GM21423 (cell line): ENCODE results near the gene LIPG.

ENCODE experiments used
- ATAC-seq: cut with Tn5 transposase; IDR thresholded peaks from one replicate; pipeline ENCODE4 v1.9.1; 2021; ENCODE audit warnings: mild to moderate bottlenecking, moderate library complexity; ENCODE audit not compliant: unreplicated experiment

The LIPG gene

DNA sequence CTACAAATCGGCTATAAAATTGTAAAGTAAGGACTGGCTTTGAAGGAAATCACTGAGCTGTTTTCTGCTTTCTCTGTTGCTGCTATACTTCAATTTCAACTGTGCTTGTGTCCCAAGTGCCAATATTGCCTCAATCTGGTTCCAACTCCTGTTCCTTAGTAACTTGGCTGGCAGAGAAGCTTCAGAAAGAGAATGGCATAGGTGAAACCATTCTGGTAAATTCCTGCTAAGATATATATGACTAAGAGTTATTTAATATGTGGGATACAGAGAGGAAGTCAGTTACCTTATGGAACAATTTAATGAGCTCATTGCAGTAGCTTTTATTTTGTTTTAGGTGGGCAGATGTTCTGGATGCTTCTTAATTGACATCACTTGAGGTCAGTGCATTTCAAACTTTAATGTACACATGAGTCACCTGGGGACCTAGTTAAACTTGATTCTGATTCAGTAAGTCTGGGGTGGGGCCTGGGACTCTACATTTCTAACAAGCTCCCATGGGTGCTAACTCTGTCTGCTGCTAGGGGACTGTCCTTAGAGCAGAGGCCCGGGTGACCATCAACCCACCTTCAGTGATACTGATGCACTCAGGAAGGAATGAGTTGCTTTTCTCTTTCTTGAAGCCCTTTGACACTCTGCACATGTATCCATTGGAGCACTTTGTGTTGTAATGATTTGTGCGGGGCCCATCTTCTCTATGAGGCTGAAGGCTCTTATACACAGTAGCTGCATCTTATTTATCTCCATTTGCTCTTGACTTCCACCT is 47.6 kb downstream of the LIPG start:
- ATAC-seq = no peak

DNA sequence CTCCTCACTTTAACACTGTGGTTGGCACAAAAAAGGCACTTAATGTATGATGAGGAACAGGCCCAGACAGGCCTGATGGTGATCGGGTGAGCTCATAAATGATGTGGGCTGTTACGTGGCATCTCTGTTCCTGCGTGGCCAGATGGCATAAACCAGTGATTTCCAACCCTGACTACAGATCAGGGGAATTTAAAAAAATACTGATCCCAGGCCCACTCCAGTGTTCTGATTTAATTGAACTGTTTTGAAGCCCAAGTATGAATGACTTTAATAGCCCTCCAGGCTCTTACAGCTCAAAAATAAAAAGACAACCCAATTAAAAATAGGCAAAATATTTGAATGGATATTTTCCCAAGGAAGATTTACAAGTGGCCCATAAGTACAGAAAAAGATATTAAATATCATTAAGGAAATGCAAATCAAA is 48.2 kb downstream of the LIPG start:
- ATAC-seq = no peak

- ATAC-seq = no peak
These were observed 49.5 kb downstream of the LIPG start for GRCh38 chr18:49611316-49611715.

GRCh38 chr18:49612515-49613033 is 50.7 kb downstream of the LIPG start:
- ATAC-seq = peak; percentile 74

DNA sequence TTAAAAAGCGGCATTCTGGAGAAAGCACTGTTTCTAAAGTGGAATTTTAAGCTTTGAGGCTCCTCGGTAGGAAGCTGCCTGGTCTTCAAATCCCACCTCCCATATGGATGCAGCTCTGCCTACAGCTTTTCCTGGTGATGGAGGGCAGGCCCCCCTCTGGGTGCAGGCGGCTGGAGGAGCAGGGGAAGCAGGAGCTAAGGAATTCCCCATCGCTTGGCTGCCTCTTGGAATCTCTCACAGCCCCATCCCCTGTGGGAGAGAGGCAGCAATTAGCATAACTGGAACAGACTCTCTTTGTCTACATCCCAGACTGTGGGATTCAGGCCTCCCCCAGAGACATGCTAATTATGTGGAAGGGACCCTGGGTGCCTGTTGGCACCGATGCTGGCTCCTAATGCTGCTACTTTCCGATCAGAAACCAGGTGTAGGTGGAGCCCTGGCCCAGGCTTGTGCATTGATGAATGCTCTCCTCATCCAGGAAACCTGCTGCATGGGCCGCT is 51.3 kb downstream of the LIPG start:
- no peak for ATAC-seq

DNA sequence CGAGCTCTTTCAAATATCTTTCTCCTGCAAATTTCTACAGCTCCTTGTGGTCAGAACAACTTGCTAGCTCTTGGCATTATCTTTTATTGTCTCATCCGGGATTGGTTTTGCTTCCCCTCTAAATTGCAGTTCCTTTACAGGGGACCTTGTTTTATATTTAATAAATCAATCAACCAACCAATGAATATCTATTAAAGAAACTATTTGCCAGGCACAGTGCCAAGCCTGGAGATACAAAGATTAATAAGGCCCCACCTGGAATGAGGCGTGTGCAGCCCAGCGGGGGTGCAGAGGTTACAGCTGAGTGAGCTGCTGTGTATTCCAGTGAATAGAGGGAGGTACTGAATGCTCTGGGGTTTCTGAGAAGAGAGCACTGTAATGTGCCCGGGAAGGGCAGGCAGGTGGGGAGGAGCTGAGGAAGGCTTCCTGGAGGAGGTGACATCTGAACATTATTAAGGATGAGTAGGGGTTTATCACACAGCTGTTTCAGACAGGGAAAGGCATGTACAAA is 51.8 kb downstream of the LIPG start:
- no peak for ATAC-seq

- ATAC-seq = no peak
These were observed 54.9 kb downstream of the LIPG start for GRCh38 chr18:49616618-49617328.

DNA sequence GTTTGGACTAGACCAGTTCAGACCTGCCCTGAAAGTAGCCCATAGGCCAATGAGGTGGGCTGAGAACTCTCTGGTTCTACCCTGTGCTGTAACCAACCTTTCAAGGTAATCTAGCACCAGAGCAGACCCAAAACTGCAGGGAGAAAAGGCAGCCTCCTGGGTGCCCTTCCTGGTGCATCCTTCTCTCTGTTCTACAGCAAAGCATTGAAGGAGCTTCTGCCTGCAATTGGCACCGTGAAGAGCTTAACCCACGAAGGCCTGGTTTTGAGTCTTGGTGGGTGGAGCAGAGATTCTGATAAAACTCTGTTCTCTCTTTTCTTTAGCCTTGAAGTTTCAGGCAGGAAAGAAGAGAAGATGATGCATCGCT is 55.5 kb downstream of the LIPG start:
- no peak for ATAC-seq

DNA sequence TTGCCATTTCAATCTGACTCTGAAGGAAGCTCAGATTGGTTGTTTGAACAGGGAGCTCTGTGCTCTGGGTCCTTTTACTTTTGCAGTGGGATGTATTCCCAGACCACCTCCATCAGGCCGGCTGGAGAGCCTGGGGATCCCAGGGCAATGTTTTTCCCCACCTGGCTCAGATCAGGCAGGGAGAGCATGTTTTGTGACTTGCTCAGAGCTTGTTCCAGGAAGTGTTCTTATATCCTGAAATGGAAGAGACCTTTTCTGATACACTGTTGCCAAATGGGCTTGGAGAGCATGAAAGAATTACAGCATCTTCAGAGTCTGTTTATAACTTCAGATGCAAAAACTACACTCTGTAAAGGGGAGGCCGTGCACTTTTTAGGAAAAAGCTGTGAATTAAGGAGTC is 56.0 kb downstream of the LIPG start:
- ATAC-seq = no peak

DNA sequence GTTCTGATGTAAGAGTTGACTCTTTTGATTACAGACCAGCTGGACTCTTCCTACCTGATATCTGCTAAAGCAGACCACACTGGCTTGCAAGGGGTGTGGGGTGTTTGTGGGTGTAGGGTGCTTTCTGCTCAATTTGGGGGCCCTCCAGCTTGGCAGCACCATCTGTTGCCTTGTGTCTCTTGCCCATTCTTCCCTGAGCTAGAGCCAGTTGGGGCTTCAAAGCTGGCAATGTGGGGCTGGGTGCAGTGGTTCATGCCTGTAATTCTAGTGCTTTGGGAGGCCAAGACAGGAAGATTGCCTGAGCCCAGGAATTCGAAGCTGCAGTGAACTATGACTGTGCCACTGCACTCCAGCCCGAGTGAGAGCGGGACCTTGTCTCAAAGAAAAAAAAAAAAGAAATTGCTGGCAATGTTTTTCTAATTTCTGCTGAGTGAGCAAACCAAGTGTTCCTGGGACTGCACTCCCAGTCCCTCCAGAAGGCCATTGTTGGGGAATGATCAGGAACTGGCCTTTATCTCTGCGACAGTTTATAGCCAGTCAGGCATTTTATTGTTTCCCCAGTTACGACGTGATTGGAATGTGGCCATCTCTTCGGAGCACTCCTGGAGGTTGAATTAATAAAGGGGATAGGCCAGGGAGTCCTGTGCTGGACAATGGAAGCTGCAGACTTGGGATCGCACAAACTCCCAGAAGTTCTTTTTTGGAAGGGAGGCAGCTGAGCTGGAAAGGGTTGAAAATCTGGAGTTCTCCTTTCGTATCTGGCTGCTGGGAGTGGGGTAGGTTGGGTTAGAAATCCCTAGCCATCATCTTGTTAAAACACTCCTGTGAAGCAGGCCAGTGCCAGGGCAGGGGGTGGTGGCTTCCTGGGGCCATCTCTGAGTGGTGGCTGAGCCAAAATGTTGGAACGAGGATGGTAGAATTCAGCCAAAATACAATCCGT is 57.2 kb downstream of the LIPG start:
- no peak for ATAC-seq

- ATAC-seq = no peak
These were observed 57.9 kb downstream of the LIPG start for GRCh38 chr18:49619801-49620200.

DNA sequence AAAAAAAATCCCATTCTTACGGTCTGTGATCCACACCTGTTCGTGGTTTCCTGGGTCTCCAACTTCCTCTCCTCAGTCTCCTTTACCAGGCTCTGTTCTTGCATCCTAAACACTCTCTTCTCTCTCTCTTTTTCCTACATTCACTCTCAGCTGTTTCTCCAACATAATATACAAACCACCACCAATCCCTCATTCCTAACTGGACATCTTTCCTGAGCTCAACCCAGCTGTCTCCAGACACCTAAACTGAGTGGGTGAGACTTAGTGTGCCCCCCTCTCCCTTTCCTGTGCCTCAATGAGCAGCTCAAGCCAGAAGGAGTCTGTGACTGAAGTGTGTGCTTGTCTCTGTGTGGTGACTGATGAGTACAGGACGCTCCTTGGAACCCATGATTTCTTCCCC is 59.4 kb downstream of the LIPG start:
- ATAC-seq = no peak

GRCh38 chr18:49621717-49622351 is 60.0 kb downstream of the LIPG start:
- ATAC-seq = no peak

DNA sequence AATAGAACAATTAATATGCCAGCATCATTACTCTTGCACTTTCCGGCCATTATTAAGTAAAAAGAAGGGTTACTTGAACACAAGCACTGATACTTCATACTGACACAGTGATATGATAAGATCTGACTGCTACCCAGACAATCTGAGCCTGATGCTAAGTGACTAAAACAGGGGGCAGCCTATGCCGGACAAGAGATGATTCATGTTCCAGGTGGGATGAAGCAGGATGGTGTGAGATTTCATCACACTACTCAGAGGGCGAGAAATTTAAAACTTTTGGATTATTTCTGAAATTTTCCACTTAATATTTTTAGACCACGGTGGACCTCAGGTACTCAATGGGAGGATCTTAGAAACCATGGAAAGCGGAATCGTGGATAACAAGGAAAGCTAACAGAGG is 61.7 kb downstream of the LIPG start:
- no peak for ATAC-seq

GRCh38 chr18:49625021-49625691 is 63.3 kb downstream of the LIPG start:
- no peak for ATAC-seq

GRCh38 chr18:49626842-49627467 is 65.1 kb downstream of the LIPG start:
- no peak for ATAC-seq

DNA sequence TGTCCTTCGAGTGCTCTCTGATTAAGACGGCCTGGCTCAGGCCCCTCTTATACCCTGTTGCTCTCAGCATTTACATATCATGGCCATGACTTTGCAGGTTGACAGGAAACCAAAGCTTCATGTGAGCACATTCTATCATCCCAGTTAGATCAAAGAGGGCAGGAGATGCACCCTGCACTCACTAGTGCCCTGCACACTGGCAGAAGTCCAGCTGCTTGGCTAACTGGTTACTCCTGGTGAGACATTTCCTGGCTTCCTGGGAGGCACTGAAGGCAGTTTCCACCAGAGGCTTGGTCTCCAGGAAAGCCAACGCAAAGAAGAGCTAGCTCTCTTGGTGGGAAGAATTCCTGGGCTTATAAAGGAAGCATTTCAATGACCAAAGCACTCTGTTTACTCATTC is 66.3 kb downstream of the LIPG start:
- ATAC-seq = no peak

DNA sequence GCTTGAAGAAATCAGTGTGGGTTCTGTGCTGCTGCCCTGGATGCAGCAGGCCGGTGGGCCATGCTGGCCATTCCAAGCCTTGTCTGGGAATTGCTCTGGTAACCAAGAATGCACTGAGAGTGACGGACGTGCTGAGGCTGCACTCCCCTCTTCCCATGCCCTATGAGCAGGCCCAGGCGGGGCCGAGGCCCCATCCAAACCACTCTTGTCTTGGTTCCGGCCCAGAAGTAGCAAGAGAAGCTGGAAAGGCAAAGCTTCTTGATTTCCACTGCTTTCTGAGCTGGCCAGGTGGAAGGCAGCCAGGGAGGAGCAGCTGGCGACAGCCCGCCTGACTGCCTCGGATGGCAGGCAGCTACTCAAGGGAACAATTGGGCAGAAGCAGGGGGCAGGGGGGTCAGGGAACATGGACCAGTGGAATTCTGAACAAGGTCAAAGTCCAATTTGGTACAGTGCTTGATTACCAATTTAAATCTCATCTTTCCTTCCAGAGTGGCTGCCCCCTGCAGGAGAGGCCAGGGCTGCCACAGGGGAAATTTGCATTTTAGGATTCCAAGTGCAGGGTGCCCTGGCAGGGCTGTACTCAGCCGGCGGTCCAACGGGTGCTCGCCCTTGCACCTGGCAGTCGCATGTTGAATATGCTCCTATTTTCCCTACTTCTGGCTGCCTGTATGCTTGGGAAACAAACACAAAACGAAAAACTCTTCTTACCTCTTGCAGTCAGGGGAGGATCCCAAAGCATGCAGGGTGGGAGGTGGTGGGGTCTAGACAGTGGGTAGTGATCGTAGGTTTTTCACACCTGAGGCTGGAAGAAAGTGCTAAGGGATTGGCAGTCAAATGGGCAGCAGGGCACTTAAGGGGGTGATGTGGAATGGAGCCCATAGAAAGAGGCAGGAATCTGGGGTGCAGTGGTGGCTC is 67.3 kb downstream of the LIPG start:
- no peak for ATAC-seq
